NCI-H526 (cell line): ENCODE results near the gene POMZP3.
"Not testable (repeated sequence)": the region's sequence is repeated elsewhere in the genome, so short reads cannot be mapped to it uniquely, and the experiment has no call there.

Experiments
- DNase-seq, 2 experiments: peaks; one replicate each; lab custom pipeline; 2025; lab: John Stamatoyannopoulos, UW

Gene POMZP3

DNA sequence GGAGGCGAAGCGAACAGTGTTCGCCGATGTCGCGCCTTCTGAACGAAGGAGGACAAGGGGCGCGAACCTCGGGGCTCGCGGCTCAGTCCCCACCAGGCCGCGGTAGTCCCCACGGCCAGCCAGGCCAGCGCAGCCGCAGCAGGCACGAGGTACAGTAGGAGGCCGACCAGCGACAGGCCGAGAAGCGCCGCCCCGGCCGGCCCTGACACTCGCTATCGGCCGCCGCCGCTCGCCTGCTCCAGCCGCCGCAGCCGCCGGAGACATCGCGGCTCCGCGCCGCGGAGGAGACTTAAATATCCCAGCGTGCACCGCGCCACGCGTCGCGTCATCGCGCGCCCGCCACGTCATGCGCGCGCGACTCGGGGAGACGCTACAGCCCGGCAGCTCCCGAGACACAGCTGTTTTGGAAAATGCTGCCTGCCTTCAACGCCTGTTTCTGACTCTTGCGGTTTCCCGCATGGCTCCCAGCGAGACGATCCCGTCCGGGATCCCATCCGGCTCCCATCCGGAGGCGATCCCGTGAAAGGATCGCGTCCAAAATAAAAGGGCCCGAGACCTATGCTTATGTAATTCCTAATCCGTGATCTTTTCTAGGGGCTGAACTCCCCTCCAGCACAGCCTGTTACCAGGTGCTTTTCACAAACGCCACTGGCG lies at the start of gene POMZP3:
Gene POMZP3 (minus strand): TSS at position 291 of the 654 bp plus-strand sequence. CDS start 1,215 bp downstream, outside the sequence.
- DNase-seq = peak in 1 of 2 experiments; percentile 19

DNA sequence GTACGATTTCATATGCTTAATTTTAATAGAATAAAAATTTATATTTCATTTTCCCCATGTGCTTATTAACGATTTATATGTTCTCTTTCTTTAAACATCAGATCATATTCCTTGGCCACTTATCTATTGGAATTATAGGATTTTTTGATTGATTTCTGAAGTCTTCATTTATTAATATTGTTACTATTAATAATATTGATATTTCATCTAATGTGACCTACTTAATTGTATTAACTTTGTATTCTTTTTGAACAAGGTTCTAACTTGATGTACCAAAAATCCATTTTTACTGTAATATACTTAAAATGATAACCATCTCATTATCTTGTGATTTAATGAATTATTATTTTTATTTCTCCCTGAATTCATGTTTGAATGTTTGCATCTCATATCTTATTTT lies 48.7 kb upstream of the POMZP3 start:
- DNase-seq = not testable (repeated sequence)

DNA sequence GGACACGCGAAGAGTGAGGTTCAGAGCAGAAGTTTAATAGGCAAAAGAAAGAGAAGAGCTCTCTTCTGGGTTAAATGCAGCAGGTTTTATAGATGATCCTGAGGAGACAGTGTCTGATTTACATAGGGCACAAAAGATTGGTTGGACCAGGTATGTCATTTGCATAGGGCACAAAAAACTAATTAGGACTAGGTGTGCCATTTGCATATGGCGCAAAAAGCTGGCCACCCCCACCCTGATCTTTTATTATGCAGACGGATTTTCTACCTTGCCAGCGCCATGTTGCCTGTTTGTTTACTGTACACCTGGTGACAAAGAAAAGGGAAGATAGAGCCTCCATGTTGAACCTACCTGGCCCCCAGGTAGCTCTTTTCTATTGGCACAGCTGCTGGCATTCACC lies 46.3 kb upstream of the POMZP3 start:
- peak; percentile 90 to 91 for DNase-seq

DNA sequence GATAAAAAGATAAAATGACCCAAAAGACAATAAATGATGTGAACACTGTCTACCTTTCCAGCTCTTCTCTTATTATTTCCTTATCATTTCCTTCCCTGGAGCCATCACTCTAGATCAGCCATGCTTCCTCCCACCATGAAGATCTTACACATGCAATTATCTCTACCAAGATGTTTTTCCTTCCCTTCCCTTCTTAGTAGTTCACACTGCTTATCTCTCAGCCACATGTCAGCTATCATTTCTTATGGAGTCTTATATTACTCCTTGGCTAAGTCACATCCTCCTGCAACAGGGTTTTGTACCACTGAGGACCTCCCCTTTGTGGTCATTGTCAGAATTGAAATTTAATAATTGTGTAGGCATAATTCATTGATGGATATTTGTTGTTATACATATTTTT lies 32.1 kb upstream of the POMZP3 start:
- DNase-seq = not testable (repeated sequence)

DNA sequence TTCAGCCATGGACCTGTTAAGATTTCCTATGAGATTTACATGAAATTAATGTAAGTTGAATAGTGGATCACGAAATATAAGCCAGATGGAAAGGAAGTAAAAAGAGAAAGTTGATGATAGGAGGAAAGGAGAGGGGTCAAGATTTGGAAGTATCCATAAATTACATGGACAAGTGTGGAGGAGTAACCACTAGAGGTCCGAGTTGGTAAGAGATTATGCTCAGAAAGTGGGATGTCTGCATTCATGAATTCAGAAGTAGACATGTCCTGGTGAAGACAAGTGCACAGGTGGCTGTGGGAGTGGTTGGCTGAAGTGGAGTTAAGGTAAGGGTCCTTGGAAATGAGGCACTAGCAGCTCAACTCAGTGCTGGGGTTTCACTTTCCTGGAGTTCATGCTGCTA lies 29.3 kb upstream of the POMZP3 start:
- DNase-seq = not testable (repeated sequence)

DNA sequence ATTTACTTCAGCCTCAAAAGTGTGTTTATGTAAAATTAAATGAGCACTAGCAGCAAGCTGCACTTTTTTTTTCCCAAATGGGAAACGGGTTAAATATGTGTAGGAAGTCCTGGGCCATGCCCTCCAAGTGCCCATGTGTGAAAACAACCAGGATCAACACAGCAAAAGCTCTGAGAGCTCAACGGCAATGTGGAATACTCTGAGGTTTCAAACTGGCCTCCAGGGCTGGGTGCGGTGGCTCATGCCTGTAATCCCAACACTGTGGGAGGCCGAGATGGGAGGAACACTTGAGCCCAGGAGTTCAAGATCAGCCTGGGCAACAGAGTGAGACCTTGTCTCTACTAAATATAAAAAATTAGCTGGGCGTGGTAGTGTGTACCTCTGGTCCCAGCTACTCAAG lies 15.5 kb upstream of the POMZP3 start:
- not testable (repeated sequence) for DNase-seq

DNA sequence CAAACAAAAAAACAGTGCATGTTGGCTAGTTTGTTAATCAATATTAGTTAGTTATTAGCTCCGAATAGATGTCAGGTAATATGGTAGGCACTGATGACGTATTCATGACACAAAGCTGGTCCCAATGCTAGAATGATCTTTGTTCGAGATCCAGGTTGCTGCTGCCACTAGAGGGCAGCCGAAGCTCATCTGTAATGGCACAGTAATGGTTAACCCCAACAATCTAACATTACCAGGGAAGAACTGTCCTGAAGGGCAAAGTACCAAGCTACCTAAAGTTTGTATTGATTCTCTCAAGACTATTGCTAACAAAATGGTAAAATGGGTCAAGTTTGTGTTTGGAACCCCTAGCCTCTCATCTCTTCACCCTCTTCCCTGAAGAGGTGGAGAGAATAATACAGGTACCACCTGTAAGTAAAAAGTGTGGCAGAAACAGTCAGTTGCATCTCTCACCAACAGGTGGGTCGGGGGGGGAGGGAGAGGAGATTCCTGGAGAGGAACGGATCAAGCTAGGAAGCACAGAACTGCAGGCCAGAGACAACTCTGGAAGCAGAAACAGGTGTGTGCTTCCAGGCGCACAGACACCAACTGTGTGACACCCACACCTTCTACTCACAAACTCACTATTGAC lies 10.1 kb upstream of the POMZP3 start:
- DNase-seq = peak in 1 of 2 experiments; percentile 13

DNA sequence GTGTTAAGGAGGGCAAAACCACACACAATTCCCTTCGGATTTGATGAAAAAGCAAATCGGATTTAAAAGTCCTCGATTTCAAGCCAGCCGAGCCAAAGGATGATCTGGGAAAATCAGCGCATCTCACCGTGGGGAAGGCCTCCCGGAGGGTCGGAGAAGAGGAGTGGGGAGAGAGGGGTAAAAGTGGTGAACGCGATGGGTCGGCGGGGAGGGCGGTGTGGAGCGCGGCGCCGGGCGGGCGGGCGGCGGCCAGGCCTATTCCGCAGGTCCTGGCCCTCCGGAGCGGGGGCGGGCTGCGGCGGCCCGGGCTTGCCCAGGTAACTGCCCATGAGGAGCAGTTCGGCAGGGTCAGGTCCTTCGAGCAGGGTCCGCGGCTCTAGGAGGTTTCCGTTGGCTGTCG lies 498 bp downstream of the POMZP3 start:
- peak in 1 of 2 experiments; percentile 41 for DNase-seq

DNA sequence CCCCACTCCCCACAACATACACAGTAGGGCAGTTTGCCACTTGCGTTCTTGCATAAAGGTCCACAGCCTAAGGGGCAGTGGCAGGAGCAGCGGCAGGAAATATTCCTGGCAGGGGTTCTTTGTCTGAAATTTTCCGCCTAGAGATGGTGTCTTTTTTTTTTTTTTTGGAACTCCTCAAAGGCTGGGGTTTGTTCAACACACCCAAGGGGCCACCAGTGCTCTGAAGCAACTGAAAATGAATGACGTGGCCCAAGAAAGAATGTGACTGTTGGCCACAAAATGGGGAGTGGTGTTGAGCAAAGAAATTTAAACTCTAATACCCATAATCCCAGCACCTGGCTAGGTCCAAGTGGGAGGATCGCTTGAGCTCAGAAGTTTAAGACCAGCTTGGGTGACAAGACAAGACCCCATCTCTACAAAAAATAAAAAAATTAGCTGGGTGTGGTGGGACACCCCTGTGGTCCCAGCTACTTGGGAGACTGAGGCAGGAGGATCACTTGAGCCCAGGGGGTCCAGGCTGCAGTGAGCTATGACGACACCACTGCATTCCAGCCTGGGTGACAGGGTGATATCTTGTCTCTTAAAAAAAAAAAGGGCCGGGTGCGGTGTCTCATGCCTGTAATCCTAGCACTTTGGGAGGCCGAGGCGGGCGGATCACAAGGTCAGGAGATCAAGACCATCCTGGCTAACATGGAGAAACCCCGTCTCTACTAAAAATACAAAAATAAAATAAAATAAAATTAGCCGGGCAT lies 7.5 kb downstream of the POMZP3 start:
- not testable (repeated sequence) for DNase-seq

DNA sequence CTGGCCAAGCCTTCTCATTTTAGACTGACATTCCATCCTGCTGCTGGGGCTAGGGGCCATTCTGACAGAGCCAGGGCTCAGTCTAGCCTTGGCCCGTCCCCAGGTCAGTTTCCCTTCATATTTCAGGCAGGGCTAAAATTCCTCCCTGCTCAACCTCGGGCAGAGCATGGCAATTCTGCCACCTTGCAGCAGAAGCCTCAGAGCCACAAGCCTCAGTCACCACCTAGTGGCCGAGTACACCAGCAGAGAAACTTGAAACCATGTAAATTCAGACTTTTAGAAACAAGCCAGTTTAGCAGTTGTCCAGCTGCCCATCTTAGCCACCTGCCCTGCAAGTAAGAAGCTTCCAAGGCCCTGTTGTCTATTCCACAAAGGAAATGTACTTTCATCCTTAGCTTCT lies 13.3 kb downstream of the POMZP3 start:
- DNase-seq = peak; percentile 24 to 69

DNA sequence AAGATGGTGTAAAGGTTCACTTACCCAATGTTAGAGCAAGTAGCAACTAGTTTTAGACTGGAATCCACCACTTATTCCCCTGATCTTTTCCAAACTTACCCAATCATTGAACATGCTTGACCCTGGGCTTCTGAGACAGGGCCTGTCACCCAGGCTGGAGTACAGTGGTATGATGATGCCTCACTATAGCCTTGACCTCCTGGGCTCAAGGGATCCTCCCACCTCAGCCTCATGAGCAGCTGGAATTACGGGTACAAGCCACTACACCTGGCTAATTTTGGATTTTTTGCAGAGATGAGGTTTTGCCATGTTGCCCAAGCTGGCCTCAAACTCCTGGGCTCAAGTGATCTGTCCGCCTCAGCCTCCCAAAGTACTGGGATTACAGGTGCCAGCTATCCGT lies 14.8 kb downstream of the POMZP3 start:
- not testable (repeated sequence) for DNase-seq

DNA sequence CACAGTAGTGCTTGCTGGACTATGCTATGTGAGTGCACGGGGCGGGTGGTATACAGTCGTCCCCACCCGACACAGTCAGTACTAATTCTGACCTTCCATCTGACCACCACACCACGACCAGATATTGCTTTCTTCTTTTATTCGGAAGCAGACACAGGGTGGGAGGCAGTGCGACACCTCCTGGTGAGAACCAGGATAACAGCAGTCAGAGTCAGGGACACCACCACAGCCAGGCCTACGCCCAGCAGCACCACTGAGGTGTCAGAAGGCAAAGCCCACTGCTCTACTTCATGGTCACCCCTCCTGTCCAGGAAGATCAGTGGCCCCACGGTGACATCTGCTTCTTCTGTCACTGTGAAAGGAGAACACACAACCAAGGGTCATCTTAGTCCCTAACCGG lies 17.2 kb downstream of the POMZP3 start:
- not testable (repeated sequence) for DNase-seq

DNA sequence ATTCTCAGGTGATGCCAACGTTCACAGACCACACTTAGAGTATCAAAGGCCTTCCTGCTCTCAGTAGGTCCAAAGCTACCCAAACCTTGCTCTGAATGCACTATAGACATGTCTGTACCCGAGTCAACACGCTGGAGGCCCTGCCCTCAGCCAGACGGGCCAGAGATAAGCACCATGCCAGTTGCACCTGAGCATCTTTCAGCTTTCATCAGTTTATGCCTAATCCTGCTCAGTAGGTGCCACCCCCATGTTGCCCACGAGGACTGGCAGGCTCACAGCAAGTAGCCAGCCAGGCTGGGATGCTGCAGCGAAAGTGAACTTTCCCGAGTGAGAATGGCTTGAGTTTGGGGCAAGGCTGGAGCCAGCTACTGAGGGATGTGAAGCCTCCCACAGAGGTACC lies 18.6 kb downstream of the POMZP3 start:
- not testable (repeated sequence) for DNase-seq

DNA sequence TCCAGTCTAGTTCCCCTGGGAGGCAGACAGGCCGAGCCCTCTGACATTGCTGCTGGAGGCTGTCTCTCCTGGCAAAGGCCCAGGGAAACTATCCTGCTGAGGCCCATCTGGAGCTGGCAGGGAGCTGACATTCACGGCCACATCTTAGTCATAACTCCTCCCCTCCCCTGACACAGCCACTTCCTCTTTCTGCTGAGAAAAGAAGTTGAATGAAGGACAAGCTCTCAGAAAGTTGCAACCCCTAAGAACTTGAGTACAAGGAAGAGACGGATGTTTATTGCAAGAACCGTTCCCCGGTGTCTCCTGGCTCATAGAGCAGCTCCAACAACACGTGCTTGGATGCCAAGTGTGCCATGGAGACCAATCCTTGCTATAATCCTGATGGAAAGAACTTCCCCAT lies 21.1 kb downstream of the POMZP3 start:
- not testable (repeated sequence) for DNase-seq

DNA sequence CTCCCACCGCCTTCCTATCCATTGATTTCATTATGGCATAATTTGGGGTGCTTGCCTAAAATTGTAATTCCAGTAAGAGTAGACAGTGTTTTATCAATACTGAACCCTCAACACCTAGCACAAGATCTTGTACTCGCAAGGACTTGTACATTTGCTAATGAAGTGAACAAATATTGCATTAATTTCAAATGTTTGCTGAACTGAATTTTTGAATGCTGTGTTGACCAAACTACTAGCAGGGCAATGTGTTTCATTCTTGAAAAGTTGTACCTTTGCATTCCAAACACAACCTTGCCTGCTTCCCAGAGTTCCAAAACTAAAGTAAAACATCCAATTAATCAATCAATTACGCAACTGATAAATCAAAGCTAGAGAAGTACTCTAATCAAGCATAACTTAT lies 26.4 kb downstream of the POMZP3 start:
- not testable (repeated sequence) for DNase-seq

DNA sequence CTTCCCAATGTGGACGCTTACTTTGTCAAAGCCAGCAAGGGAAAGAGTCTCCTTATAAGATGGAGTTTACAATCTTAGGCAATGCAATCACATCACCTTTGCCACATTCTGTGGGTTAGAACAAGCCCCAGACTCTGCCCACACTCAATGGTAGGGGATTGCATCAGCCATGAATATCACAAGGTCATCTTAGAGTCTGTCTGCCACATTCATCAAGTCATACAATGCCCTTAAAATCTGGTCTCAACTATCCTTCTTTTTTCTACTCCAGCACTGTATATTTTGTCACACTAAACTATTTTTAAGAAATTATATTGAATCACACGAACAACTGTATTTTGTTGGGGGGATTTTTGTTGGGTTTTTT lies 27.0 kb downstream of the POMZP3 start:
- DNase-seq = not testable (repeated sequence)

DNA sequence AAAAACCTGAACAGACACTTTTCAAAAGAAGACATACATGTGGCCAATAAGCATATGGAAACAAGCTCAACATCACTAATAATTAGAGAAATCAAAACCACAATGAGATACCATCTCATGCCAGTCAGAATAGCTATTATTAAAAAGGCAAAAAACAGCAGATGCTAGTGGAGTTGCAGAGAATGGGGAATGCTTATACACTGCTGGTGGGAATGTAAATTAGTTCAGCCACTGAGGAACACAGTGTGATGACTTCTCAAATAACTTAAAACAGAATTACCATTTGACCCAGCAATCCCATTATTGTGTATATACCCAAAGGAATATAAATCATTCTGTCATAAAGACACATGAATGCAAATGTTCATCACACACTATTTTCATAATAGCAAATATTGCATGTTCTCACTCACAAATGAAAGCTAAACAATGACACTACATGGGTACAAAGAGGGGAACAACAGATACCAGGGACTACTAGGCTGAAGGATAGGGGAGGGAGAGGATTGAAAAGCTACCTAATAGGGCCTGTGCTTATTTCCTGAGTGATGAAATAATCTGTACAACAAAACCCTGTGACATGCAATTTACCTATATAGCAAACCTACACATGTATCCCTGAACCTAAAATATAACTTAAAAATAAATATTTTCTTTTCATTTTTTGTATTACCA lies 28.4 kb downstream of the POMZP3 start:
- DNase-seq = peak; percentile 67 to 88

DNA sequence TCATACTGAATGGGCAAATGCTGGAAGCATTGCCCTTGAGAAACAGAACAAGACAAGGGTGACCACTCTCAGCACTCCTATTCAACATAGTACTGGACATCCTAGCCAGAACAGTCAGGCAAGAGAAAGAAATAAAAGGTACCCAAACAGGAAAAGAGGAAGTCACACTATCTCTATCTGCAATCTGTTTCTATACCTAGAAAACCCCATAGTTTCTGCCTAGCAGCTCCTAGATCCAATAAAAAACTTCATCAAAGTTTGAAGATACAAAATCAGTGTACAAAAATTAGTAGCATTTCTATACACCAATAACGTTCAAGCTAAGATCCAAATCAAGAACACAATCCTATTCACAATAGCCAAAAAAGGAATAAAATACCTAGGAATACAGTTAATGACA lies 29.8 kb downstream of the POMZP3 start:
- DNase-seq = not testable (repeated sequence)

DNA sequence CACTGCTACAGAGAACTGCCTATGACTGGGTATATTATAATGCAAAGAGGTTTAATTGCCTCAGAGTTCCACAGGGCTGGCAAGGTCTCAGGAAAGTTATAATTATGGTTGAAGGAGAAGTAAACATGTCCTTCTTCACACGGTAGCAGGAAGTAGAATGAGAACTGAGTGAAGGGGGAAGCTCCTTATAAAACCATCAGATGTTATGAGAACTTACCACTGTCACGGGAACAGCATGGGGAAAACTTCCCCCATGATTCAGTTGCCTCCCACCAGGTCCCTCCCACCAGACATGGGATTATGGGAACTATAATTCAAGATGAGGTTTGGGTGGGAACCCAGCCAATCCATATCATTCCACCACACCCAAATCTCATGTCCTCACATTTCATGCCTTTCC lies 34.4 kb downstream of the POMZP3 start:
- not testable (repeated sequence) for DNase-seq

DNA sequence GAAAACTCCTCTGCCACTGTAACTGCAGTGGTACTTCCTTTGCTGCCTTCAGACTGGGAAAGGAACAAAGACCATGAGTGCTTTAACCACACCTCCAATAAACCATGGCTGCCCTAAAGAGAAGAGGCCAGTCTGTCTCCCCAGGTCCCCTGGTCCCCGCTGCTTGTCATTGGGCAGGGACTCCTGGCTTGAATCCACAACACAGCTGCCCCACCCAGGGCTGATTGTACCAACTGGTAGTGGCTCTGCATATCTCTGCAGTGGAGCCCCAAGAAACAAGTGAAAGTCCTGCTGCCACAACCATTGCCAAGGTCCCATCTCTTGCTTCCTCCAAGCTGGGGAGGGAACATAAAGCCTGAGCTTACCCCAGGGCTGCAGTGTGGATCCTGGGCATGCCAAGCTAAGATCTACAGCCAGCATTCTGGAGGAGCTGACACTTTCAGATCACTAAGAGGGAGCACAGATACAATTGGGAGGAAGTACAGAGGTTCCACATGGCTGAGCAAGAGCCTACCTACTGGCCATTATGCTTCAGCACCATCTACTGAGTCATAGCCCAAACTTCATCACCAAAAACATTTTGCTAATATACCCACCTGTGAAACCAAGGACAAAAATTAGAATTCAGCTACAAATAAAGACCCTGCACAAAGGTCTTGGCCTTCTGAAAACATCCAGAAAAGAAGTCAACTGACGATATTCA lies 35.3 kb downstream of the POMZP3 start:
- DNase-seq = not testable (repeated sequence)

DNA sequence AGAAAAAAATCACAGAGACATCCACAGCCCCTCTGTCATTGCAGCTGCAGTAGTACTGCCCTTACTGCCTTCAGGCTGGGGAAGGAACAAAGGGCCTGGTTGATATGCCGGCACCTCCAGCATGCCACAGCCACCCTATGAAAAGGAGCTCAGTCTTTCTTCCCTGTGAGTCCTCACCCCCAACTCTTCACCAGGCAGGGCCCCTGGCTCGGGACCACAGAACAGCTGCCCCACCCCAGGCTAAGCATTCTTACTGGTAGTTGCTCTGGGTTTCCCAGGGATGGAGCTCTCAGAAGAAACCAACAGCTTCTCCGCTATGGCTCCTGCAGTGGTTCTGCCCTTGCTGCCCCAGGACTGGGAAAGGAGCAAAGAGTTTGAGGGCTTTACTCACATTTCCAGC lies 36.0 kb downstream of the POMZP3 start:
- DNase-seq = not testable (repeated sequence)

DNA sequence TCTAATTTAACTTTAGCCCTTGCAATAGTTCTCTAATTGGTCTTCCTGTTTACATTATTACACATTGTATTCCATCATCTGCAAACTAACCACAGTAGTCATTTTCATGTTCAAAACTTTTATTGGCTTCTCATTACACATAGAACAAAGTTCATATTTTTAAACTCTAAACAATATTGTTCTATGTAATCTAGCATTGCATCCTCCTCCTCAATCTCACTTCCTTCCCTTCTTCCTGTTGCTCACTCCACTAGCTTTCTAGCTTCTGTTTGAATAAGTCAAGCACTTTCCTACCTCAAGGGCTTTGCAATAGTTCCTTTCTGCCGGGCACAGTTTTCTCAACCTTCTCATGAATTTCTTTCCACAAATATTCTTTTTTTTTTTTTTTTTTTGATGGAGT lies 38.5 kb downstream of the POMZP3 start:
- not testable (repeated sequence) for DNase-seq
